ENCODE results near the gene LKAAEAR1.
"Not testable (repeated sequence)": the region's sequence is repeated elsewhere in the genome, so short reads cannot be mapped to it uniquely, and the experiment has no call there.

The LKAAEAR1 gene, protein sequence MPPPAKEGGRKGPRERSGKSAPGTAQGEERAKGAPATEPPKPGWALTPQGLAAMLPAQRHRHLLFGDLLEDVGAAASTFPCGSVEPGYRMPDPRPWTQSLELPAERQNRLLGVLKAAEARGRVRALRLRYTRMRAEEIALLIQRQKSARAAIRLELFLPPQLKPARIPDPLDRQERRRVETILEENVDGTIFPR

DNA sequence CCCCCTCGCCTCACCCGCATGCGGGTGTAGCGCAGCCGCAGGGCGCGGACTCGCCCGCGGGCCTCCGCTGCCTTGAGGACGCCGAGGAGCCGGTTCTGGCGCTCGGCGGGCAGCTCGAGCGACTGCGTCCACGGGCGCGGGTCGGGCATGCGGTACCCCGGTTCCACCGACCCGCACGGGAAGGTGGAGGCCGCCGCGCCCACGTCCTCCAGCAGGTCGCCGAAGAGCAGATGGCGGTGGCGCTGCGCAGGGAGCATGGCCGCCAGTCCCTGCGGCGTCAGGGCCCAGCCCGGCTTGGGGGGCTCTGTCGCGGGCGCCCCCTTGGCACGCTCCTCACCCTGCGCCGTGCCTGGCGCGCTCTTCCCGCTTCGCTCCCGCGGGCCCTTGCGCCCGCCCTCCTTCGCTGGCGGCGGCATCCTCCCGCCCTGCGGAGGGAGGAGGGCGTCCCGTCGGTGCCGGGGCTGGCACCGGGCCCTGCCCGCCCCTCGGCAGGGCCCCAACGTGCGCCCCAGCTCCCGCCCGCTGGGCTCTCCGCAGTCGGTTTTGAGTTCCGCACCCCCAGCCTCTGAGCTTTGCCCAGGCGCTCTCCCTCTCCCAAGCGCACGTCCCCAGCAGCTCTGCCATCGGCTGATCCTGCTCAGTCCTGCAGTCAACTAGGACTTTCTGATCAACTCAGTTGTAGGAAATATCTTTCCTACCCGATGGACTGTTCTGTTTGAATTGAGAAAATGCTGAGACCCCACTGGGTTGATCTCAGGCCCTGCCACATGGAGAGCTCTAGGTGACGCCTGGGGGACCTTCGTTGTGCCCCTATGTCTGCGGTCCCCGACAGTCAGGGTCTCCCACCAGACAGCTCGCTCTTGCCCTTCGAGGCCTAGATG, at the start of gene LKAAEAR1:
TSS of gene LKAAEAR1 (minus strand) at position 595 of the 881 bp plus-strand sequence. CDS start at position 416, 179 bp downstream.
- DNase-seq: no peak

- peak; percentile 5 to 14 for DNase-seq
These were observed 47.2 kb upstream of the LKAAEAR1 start for GRCh38 chr20:64131406-64131805.

DNA sequence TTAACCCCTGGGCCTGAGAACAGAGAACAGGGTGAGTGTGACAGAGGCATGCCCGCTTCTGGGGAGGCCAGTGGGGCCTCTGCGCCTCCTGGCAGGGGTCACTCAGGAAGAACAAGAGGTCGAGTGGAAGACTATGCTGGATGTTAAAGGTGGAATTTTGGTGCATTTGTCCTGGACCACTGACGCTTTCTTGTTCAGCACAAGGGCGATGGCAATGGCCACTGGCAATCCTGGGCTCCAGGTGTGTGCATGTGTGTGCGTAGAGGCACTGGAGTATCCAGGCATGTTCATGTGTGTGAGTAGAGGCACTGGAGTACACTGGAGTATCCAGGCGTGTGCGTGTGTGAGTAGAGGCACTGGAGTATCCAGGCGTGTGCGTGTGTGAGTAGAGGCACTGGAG, 46.7 kb upstream of the LKAAEAR1 start:
- no peak for DNase-seq

GRCh38 chr20:64130271-64130670, 46.1 kb upstream of the LKAAEAR1 start:
- DNase-seq: no peak

GRCh38 chr20:64129146-64129782, 45.1 kb upstream of the LKAAEAR1 start:
- DNase-seq: no peak

DNA sequence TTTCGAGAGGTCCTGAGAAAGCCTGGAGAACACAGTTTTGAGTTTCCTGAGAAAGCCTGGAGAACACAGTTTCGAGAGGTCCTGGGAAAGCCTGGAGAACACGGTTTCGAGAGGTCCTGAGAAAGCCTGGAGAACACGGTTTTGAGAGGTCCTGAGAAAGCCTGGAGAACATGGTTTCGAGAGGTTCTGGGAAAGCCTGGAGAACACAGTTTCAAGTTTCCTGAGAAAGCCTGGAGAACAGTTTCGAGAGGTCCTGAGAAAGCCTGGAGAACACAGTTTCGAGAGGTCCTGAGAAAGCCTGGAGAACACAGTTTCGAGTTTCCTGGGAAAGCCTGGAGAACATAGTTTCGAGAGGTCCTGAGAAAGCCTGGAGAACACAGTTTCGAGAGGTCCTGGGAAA, 39.3 kb upstream of the LKAAEAR1 start:
- not testable (repeated sequence) for DNase-seq

DNA sequence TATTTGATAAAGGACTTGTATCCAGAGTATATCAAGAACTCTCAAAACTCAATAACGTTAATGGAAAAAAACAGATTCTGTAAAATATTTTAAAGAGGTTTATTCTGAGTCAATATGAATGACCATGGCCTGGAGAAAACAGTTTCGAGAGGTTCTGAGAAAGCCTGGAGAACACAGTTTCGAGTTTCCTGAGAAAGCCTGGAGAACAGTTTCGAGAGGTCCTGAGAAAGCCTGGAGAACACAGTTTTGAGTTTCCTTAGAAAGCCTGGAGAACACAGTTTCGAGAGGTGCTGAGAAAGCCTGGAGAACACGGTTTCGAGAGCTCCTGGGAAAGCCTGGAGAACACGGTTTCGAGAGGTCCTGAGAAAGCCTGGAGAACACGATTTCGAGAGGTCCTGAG, 38.7 kb upstream of the LKAAEAR1 start:
- DNase-seq: not testable (repeated sequence)

GRCh38 chr20:64121586-64121985, 37.4 kb upstream of the LKAAEAR1 start:
- DNase-seq: no peak

DNA sequence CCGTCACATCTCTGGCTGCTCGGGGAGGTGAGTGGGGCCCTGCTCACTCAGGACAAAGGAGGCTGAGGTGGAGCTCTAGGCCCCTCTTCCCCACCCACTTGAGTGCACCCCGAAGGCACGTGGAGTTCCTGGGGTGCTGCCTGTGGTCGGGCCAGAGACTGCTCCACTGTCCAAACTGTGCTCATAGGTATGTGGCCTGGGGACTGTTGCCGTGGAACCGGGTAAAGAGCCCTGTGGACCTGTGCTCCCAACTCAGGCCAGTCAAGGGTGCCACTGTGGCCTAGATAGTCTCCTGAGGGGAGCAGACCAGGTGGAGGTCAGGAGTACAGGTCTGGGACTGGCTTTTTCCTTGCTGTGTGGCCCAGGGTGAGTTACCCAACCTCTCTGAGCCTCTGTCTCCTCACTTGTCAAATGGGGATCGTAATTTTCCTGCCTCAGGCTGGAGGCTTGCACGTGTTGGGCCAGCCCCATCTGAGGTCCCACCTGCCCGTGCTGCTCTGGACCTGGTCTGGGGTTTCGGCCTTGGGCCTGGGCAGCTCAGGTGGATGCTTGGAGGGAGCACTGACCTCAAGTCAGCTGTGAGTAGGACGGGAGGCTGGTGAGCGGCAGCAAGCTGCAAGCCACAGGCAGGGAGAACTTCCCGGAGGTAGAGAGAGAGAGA, 35.6 kb upstream of the LKAAEAR1 start:
- DNase-seq: no peak

DNA sequence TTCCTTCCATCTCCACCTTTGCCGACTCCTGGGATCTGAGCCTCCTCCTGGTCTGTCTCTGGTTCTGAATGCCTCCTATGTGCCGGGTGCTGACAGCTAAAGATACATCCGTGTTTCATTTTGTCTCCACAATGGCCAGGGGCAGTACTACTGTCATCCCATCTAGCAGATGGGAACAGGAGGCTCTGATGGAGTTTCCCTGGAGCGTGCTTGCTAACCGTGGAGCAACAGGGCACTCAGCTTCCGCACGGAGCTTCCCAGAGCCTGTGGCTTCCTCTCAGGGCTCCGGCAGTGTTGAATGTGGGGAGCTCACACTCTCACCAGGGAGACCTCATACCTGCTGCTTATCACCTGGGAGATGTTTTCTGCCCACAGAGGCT, 35.1 kb upstream of the LKAAEAR1 start:
- DNase-seq: no peak

DNA sequence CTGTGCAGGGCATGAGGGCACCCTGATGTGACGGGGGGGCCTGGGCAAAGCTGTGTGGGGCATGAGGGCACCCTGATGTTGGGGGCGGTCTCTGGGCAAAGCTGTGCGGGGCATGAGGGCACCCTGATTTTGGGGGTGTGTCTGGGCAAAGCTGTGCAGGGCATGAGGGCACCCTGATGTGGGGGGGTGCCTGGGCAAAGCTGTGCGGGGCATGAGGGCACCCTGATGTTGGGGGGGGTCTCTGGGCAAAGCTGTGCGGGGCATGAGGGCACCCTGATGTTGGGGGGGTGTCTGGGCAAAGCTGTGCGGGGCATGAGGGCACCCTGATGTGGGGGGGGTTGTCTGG, 33.2 kb upstream of the LKAAEAR1 start:
- not testable (repeated sequence) for DNase-seq

- DNase-seq: no peak
These were observed 32.6 kb upstream of the LKAAEAR1 start for GRCh38 chr20:64116541-64117431.

DNA sequence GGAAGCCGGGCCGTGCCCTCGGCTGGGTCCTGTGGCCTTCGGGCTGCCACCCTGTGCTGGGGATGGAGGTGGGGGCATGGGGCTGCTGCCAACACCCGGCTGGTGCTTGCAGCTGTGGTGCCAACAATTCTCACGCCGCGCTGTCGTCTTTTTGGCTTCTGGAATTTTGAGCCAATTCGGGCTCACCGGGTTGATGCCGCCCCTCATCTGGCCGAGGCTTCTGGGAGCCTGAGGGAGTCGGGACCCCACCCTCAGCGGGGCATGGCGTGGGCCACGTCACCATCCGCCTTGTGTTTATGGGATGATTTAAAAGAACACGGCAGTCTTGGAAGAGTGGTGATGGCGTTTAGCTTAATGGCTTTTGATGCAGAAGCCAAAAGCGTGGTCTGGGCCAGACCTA, 31.8 kb upstream of the LKAAEAR1 start:
- no peak for DNase-seq

- no peak for DNase-seq
These were observed 31.1 kb upstream of the LKAAEAR1 start for GRCh38 chr20:64115171-64115911.

GRCh38 chr20:64114356-64114971, 30.3 kb upstream of the LKAAEAR1 start:
- no peak for DNase-seq

DNA sequence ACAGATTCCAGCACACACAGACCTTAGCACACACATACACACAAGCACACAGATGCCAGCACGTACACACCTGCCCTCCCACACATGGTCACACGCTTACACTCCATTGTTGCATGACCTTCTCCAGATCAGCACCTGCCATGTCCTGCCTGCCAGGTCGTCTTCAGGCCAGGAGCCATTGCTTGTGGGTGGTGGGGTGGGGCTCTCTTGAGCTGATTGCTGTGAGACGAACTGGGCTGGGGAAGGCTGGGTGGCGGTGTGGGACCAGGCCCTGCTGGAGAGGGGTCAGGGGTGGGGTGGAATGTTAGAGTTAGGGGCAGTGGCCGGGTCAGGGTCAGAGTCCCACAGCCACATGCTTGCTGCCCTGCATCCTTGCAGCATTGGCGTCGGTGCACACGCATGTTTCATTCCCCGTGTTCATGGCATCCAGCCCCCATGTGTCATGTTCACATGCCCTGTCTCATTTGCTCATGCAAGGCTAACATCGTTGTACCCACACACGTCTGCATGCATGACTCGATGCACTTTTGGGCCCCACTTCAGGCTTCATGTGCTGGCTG, 29.7 kb upstream of the LKAAEAR1 start:
- no peak for DNase-seq

- no peak for DNase-seq
These were observed 29.2 kb upstream of the LKAAEAR1 start for GRCh38 chr20:64113444-64113775.

- DNase-seq: no peak
These were observed 28.7 kb upstream of the LKAAEAR1 start for GRCh38 chr20:64112691-64113443.

GRCh38 chr20:64111841-64112641, 27.8 kb upstream of the LKAAEAR1 start:
- DNase-seq: no peak
